IMR-90 (cell line): Measurements from ENCODE around the gene TCF7. TPM values are rescaled to one million over a fixed set of nuclear protein-coding genes. Genes with fewer than 3 reads are reported as not detected.

ENCODE experiments used
- ATAC-seq: fragments of 200-7000 bp; cut with Tn5 transposase; 2 replicates; pipeline ENCODE4 v1.9.1; 2020; ENCODE audit warnings: low read depth, mild to moderate bottlenecking, moderate library complexity
- BruUV-seq: library from RNA; stranded (reverse); fragments of 400-500 nt; replicated peaks from 2 replicates; lab custom pipeline; 2021; lab: Mats Ljungman, UMichigan
- CTCF ChIA-PET: fragments of 300-600 bp; formaldehyde crosslinking; extraction: SDS; loops from one replicate; lab custom pipeline; 2021; ENCODE audit warnings: antibody characterized with exemption; lab: Yijun Ruan, JAX
- POLR2A ChIA-PET: fragments of 300-600 bp; sonication (Branson Sonifier 250); formaldehyde crosslinking; loops from one replicate; lab custom pipeline; 2022; ENCODE audit warnings: antibody characterized with exemption; ENCODE audit not compliant: unreplicated experiment; lab: Charles Lee
- DNase-seq: peaks from one replicate; pipeline ENCODE4 v3.0.0; 2013
- H2AFZ ChIP-seq: replicated peaks from 2 replicates; pipeline ENCODE3; 2013; ENCODE audit warnings: low read length, mild to moderate bottlenecking; ENCODE audit not compliant: poor library complexity
- H2AK5ac ChIP-seq: 2 replicates; pipeline ENCODE4 v1.6.1; 2013; ENCODE audit warnings: low read depth, low read length, inconsistent platforms
- H2AK9ac ChIP-seq: replicated peaks from 2 replicates; pipeline ENCODE3; 2013; ENCODE audit warnings: mild to moderate bottlenecking, low read depth, low read length, moderate library complexity; ENCODE audit not compliant: poor library complexity
- H2BK120ac ChIP-seq: 2 replicates; pipeline ENCODE4 v1.6.1; 2013; ENCODE audit warnings: low read depth, low read length, inconsistent platforms
- H2BK15ac ChIP-seq: 3 replicates; pipeline ENCODE4 v1.6.1; 2013; ENCODE audit warnings: low read depth, low read length, inconsistent platforms
- H2BK20ac ChIP-seq: 2 replicates; pipeline ENCODE4 v1.6.1; 2013; ENCODE audit warnings: low read depth, mild to moderate bottlenecking, inconsistent platforms, low read length, moderate library complexity
- H2BK5ac ChIP-seq: 2 replicates; pipeline ENCODE4 v1.6.1; 2013; ENCODE audit warnings: mild to moderate bottlenecking, low read depth, low read length, inconsistent platforms; ENCODE audit not compliant: poor library complexity, severe bottlenecking
- H3K14ac ChIP-seq: replicated peaks from 2 replicates; pipeline ENCODE4 v1.6.1; 2013; ENCODE audit warnings: low read depth, low read length, inconsistent platforms
- H3K18ac ChIP-seq: 2 replicates; pipeline ENCODE4 v1.6.1; 2013; ENCODE audit warnings: low read depth, low read length, control low read depth
- H3K23ac ChIP-seq: 2 replicates; pipeline ENCODE4 v1.6.1; 2013; ENCODE audit warnings: low read depth, low read length, inconsistent platforms
- H3K27ac ChIP-seq: 2 replicates; pipeline ENCODE4 v1.5.1; 2013; ENCODE audit warnings: mild to moderate bottlenecking, control low read depth, low read length; ENCODE audit not compliant: insufficient read depth
- H3K27me3 ChIP-seq: 2 replicates; pipeline ENCODE4 v1.6.1; 2013; ENCODE audit warnings: low read length; ENCODE audit not compliant: control insufficient read depth, insufficient read depth
- H3K36me3 ChIP-seq: 2 replicates; pipeline ENCODE4 v1.6.1; 2013; ENCODE audit warnings: low read length, mixed read lengths; ENCODE audit not compliant: control insufficient read depth, insufficient read depth
- H3K4ac ChIP-seq: 2 replicates; pipeline ENCODE4 v1.6.1; 2013; ENCODE audit warnings: low read depth, low read length, inconsistent platforms
- H3K4me1 ChIP-seq: 2 replicates; pipeline ENCODE4 v1.6.1; 2013; ENCODE audit warnings: low read length, mixed read lengths; ENCODE audit not compliant: control insufficient read depth, insufficient read depth
- H3K4me2 ChIP-seq: 2 replicates; pipeline ENCODE4 v1.6.1; 2013; ENCODE audit warnings: low read depth, mild to moderate bottlenecking, control low read depth, low read length, moderate library complexity
- H3K4me3 ChIP-seq: 2 replicates; pipeline ENCODE4 v1.5.1; 2013; ENCODE audit warnings: low read depth, mild to moderate bottlenecking, control low read depth, low read length, moderate library complexity; ENCODE audit not compliant: insufficient read depth
- H3K56ac ChIP-seq: 2 replicates; pipeline ENCODE4 v1.6.1; 2013; ENCODE audit warnings: low read length, inconsistent platforms; ENCODE audit not compliant: insufficient read depth; ENCODE audit errors: extremely low read depth
- H3K79me1 ChIP-seq, 2 experiments: 2 replicates each; pipeline ENCODE4 v1.6.1; 2013; ENCODE audit warnings: low read length in 2 of 2, inconsistent platforms in 1 of 2, low read depth in 1 of 2
- H3K9ac ChIP-seq: 2 replicates; pipeline ENCODE4 v1.6.1; 2013; ENCODE audit warnings: low read depth, low read length, control low read depth
- H3K9me1 ChIP-seq: 2 replicates; pipeline ENCODE4 v1.6.1; 2013; ENCODE audit warnings: low read length, inconsistent platforms; ENCODE audit not compliant: insufficient read depth
- H3K9me3 ChIP-seq: 2 replicates; pipeline ENCODE4 v1.6.1; 2013; ENCODE audit warnings: low read length; ENCODE audit not compliant: control insufficient read depth, insufficient read depth
- H4K20me1 ChIP-seq: 2 replicates; pipeline ENCODE4 v1.6.1; 2013; ENCODE audit warnings: low read length, inconsistent platforms; ENCODE audit not compliant: insufficient read depth
- H4K5ac ChIP-seq: 2 replicates; pipeline ENCODE4 v1.6.1; 2013; ENCODE audit warnings: mild to moderate bottlenecking, low read depth, low read length, control low read depth
- H4K8ac ChIP-seq, 2 experiments: 2 replicates each; pipeline ENCODE4 v1.6.1; 2013; ENCODE audit warnings: low read depth in 2 of 2, low read length in 2 of 2, control low read depth in 1 of 2, inconsistent platforms in 1 of 2
- H4K91ac ChIP-seq: 2 replicates; pipeline ENCODE4 v1.6.1; 2013; ENCODE audit warnings: low read depth, low read length, inconsistent platforms; ENCODE audit not compliant: insufficient read depth
- CEBPB ChIP-seq: IDR thresholded peaks from 2 replicates; pipeline ENCODE4 v1.6.1; 2012; ENCODE audit warnings: low read depth, low read length, improper control_type of control experiment
- POLR2A ChIP-seq: IDR thresholded peaks from 2 replicates; pipeline ENCODE4 v1.6.1; 2012; ENCODE audit warnings: mild to moderate bottlenecking, low read depth, low read length
- RAD21 ChIP-seq: IDR thresholded peaks from 2 replicates; pipeline ENCODE4 v1.6.1; 2012; ENCODE audit warnings: low read length, improper control_type of control experiment
- WGBS, 2 experiments: methylation state at CpG; one replicate each; pipeline versions ENCODE4 v1.1.5 to v1.1.7; 2013; ENCODE audit warnings: missing lambda C conversion rate in 2 of 2; ENCODE audit not compliant: insufficient read length in 1 of 2; ENCODE audit errors: extremely low coverage in 2 of 2; 5-methylcytosine and 5-hydroxymethylcytosine counted together
- dilution Hi-C: fragments of 300-500 bp; cut with HindIII; formaldehyde crosslinking; loops from one replicate; pipeline ENCODE4 v1.14.3; 2018; ENCODE audit warnings: low sequenced_read_pairs; ENCODE audit not compliant: unreplicated experiment
- in situ Hi-C: fragments of 300-500 bp; cut with MboI; formaldehyde crosslinking; loops from 3 replicates; pipeline ENCODE4 v1.14.3; 2019; ENCODE audit warnings: low sequenced_read_pairs, inconsistent platforms, mixed read lengths
- intact Hi-C: fragments of 100-400 bp; cut with micrococcal nuclease; formaldehyde crosslinking; loops from 2 replicates; pipeline ENCODE4 v1.10.0; 2022
- polyA plus RNA-seq, 3 experiments: library from polyadenylated mRNA; depleted of rRNA; stranded (reverse); fragments of >200 nt; gene quantifications; 2 replicates each; pipeline ENCODE4 v1.2.3, GENCODE V29; 2012; ENCODE audit warnings: low replicate concordance in 1 of 3
- total RNA-seq: library from RNA; depleted of rRNA; stranded (reverse); fragments of >200 nt; gene quantifications from 2 replicates; pipeline ENCODE4 v1.2.3, GENCODE V29; 2012
- TF ChIP-seq, protein P1 (sequence below): fragments of 150-350 bp; IDR thresholded peaks from 2 replicates; pipeline ENCODE4 v1.6.1; 2017; ENCODE audit warnings: mild to moderate bottlenecking, antibody characterized with exemption, low read length, low read depth
- TF ChIP-seq, protein P2 (sequence below): conservative IDR thresholded peaks from 2 replicates; pipeline ENCODE4 v1.5.1; 2012; ENCODE audit warnings: mild to moderate bottlenecking, low read depth, low read length, improper control_type of control experiment
- TF ChIP-seq, protein P3 (sequence below): fragments of 150-350 bp; IDR thresholded peaks from 2 replicates; pipeline ENCODE4 v1.6.1; 2016; ENCODE audit warnings: low read depth, mild to moderate bottlenecking, low read length, moderate library complexity, borderline replicate concordance

TCF7 gene
- total and polyA plus RNA-seq, 2 of the 4 experiments (the other 2 are of a cell fraction): 1.3 to 3.4 TPM

DNA sequence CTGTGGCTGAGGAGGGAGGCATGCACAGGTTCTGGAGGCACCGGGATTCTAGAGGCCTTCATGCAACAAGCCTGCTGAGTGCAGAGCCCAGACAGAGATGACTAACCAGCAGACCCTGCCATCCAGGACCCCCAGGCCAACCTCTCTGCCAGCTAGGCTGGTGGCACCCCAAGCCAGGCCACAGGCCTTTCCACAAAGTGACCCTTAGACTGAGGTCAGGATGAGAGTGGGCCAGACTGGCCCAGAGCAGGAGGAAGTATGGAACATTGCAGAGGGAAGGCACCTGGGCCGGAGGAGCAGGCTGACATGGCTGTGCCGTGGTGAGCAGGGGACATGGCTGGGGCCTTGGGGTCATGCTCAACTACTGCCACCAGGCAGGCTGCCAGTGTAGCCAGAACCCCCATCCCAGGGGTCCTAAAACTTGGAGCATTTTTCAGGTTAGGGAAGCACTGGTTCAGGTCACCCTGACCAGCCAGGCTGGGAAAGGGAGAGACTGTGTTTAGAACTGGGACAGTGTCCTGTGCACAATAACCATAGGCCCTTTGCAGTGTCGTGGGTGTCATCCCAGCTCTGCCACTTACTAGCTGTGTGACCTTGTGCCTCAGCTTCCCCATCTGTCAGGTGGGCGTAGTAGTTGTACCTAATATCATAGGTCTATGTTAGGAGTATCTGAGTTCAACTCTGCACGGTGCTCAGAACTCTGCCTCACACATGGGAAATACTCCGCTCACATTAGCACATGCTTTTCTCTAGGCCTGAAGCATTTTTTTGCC is 17.3 kb downstream of the TCF7 start:
- Histone ChIP-seq H4K20me1 (peaks cover 32% of the 10 kb centered on the region), H3K9me3 (no peaks in the 10 kb centered on the region), H3K14ac (no peak overlapping the region), H3K4me1 (no peaks in the 10 kb centered on the region), H3K23ac (no peak overlapping the region), H3K36me3 (peaks cover 47% of the 10 kb centered on the region), H2BK20ac (no peak overlapping the region), H2BK5ac (no peak overlapping the region), H3K79me1 (peaks cover 25 to 77% of the 10 kb centered on the region in 2 experiments), H4K91ac (no peak overlapping the region), H3K4me2 (no peak overlapping the region), H2BK120ac (no peak overlapping the region), H3K27ac (no peak overlapping the region), H2BK15ac (no peak overlapping the region), H4K5ac (no peak overlapping the region), H2AK9ac (no peak overlapping the region), H3K9ac (no peak overlapping the region), H3K4me3 (no peak overlapping the region), H3K18ac (no peak overlapping the region), H3K56ac (no peak overlapping the region), H3K9me1 (peaks cover 7% of the 10 kb centered on the region; the same call in 1 of the 2 replicates), H2AFZ (no peak overlapping the region), H3K27me3 (no peaks in the 10 kb centered on the region), H4K8ac (no peak overlapping the region), H2AK5ac (no peak overlapping the region), H3K4ac (no peak overlapping the region)
- in situ Hi-C loops: no loop called here
- WGBS, 2 experiments: 87% methylated on average over 4 of the region's 7 CpGs; no CpG with 5 or more reads in 1 of the 2 experiments
- ChIA-PET POLR2A (no interaction called here), CTCF (interaction anchor here (1.2 kb wide), 1 partner anchor 9 kb away, joined by 4 read pairs; no protein-coding TSS in a partner anchor)
- DNase-seq (no peak), ATAC-seq (no peak)
- BruUV-seq: no TSS peak
- intact Hi-C loops: no loop called here
- TF ChIP-seq RAD21 (no peak), POLR2A (no peak), CEBPB (no peak)
- TF ChIP-seq, protein P1, sequence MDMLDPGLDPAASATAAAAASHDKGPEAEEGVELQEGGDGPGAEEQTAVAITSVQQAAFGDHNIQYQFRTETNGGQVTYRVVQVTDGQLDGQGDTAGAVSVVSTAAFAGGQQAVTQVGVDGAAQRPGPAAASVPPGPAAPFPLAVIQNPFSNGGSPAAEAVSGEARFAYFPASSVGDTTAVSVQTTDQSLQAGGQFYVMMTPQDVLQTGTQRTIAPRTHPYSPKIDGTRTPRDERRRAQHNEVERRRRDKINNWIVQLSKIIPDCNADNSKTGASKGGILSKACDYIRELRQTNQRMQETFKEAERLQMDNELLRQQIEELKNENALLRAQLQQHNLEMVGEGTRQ: no peak
- TF ChIP-seq, protein P2, sequence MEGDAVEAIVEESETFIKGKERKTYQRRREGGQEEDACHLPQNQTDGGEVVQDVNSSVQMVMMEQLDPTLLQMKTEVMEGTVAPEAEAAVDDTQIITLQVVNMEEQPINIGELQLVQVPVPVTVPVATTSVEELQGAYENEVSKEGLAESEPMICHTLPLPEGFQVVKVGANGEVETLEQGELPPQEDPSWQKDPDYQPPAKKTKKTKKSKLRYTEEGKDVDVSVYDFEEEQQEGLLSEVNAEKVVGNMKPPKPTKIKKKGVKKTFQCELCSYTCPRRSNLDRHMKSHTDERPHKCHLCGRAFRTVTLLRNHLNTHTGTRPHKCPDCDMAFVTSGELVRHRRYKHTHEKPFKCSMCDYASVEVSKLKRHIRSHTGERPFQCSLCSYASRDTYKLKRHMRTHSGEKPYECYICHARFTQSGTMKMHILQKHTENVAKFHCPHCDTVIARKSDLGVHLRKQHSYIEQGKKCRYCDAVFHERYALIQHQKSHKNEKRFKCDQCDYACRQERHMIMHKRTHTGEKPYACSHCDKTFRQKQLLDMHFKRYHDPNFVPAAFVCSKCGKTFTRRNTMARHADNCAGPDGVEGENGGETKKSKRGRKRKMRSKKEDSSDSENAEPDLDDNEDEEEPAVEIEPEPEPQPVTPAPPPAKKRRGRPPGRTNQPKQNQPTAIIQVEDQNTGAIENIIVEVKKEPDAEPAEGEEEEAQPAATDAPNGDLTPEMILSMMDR: no peak
- TF ChIP-seq, protein P3, sequence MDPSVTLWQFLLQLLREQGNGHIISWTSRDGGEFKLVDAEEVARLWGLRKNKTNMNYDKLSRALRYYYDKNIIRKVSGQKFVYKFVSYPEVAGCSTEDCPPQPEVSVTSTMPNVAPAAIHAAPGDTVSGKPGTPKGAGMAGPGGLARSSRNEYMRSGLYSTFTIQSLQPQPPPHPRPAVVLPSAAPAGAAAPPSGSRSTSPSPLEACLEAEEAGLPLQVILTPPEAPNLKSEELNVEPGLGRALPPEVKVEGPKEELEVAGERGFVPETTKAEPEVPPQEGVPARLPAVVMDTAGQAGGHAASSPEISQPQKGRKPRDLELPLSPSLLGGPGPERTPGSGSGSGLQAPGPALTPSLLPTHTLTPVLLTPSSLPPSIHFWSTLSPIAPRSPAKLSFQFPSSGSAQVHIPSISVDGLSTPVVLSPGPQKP: no peak
- dilution Hi-C loops: no loop called here
